Mammary epithelial cell (primary cell): ENCODE measurements around the gene RHOBTB1.

Experiments used
- EZH2 ChIP-seq: IDR thresholded peaks from 2 replicates; pipeline ENCODE4 v1.6.1; 2012; ENCODE audit warnings: low read length, inconsistent platforms, borderline replicate concordance
- TF ChIP-seq, protein P1 (sequence below), 2 donors: IDR thresholded peaks in 1 of 2; conservative IDR thresholded peaks in 1 of 2; 2 replicates each; pipeline ENCODE4 v1.5.1; 2011 to 2012; ENCODE audit warnings: inconsistent platforms in 2 of 2, low read length in 2 of 2, mild to moderate bottlenecking in 2 of 2, control low read depth in 1 of 2, low read depth in 1 of 2; ENCODE audit not compliant: insufficient read depth in 1 of 2; ENCODE audit errors: extremely low read depth in 1 of 2

DNA sequence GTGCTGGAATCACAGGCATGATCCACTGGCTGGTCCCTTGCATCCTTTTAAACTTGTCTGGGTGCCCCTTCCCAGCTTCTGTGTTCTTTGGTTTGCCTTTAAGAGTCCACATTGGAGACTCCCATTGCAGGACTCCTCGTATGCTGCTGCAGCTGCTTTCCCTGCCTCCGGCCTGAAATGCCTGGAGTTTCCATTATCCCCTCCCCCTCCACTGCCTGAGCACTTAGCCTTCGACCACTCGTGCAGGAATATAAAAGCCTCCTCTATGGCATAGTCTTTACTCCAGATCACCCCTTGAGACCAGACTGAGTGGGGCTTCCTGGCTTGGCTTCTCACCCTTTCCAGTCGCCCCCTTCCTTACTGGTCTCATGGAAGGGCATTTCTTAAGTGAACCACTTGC, 80.2 kb downstream of the RHOBTB1 start:
- TF ChIP-seq, protein P1, sequence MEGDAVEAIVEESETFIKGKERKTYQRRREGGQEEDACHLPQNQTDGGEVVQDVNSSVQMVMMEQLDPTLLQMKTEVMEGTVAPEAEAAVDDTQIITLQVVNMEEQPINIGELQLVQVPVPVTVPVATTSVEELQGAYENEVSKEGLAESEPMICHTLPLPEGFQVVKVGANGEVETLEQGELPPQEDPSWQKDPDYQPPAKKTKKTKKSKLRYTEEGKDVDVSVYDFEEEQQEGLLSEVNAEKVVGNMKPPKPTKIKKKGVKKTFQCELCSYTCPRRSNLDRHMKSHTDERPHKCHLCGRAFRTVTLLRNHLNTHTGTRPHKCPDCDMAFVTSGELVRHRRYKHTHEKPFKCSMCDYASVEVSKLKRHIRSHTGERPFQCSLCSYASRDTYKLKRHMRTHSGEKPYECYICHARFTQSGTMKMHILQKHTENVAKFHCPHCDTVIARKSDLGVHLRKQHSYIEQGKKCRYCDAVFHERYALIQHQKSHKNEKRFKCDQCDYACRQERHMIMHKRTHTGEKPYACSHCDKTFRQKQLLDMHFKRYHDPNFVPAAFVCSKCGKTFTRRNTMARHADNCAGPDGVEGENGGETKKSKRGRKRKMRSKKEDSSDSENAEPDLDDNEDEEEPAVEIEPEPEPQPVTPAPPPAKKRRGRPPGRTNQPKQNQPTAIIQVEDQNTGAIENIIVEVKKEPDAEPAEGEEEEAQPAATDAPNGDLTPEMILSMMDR (conservative IDR thresholded peaks at IDR 0.05 in 1 of 2, IDR thresholded peaks at IDR 0.05 in 1 of 2; ENCODE audit: extremely low read depth in 1 of 2, insufficient read depth in 1 of 2, low read depth in 1 of 2, low read length in 2 of 2): no peak
- no peak for TF ChIP-seq EZH2
